Loucy (cell line): ENCODE measurements around the gene MAGEF1.

Experiments
- CTCF ChIP-seq: fragments of 200-600 bp; sonication (generic); conservative IDR thresholded peaks from 2 replicates; pipeline ENCODE4 v1.5.1; 2014; ENCODE audit warnings: mild to moderate bottlenecking, antibody characterized with exemption, low read length
- EZH2phosphoT487 ChIP-seq: fragments of 200-600 bp; IDR thresholded peaks from 2 replicates; pipeline ENCODE4 v1.6.1; 2018; ENCODE audit warnings: antibody characterized with exemption, mild to moderate bottlenecking, moderate library complexity, borderline replicate concordance

- no peak for TF ChIP-seq EZH2phosphoT487
- no peak for TF ChIP-seq CTCF
These were observed 15.2 kb downstream of the MAGEF1 start for GRCh38 chr3:184696697-184697096.
